ENCODE results near the gene PEX11G.

Gene PEX11G

DNA sequence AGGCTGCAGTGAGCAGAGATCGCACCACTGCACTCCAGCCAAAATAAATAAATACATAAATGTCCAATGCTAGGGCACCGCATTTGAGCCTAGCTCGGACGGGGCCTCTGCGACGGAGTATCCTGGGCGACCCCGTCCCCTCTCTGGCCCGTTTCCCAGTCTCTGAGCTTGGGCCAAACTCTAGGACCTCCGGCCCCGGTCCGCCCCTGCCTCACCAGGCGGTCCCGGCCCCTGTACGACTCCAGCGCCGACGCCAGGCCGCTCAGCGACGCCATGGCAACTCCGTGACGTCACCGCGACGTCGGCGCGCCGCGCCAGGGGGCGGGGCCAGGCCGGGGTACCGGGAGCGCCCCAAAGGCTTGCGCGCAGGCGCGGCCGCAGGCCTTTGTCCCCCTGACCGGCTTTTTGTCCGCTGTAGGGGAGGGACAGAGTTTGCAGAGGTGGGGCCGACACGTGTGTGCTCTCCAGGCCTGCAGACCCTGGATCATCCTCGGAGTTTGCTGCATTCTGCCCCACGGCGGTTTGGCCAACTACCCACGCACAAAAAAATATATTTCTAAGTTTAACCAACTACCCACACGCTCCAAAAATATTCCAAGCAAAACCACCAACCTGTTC lies at the start of gene PEX11G:
Gene PEX11G, minus strand, starts transcription at position 300 of the 618 bp plus-strand sequence. Its CDS starts 25 bp downstream, at position 275.
- peak within 1 kb of the TSS; percentile 91 for H3K27ac Mint-ChIP-seq
- no peaks in the 10 kb centered on the region for H3K36me3 Mint-ChIP-seq (ENCODE audit: low read depth)
- no peaks in the 10 kb centered on the region for H3K27me3 Mint-ChIP-seq
- H3K4me3 Mint-ChIP-seq = peak within 1 kb of the TSS; percentile 78
- DNase-seq = peak; percentile 97
- H3K9me3 Mint-ChIP-seq = no peaks in the 10 kb centered on the region
- H3K4me1 Mint-ChIP-seq (ENCODE audit: low read depth) = peaks cover 28% of the 10 kb centered on the region

DNA sequence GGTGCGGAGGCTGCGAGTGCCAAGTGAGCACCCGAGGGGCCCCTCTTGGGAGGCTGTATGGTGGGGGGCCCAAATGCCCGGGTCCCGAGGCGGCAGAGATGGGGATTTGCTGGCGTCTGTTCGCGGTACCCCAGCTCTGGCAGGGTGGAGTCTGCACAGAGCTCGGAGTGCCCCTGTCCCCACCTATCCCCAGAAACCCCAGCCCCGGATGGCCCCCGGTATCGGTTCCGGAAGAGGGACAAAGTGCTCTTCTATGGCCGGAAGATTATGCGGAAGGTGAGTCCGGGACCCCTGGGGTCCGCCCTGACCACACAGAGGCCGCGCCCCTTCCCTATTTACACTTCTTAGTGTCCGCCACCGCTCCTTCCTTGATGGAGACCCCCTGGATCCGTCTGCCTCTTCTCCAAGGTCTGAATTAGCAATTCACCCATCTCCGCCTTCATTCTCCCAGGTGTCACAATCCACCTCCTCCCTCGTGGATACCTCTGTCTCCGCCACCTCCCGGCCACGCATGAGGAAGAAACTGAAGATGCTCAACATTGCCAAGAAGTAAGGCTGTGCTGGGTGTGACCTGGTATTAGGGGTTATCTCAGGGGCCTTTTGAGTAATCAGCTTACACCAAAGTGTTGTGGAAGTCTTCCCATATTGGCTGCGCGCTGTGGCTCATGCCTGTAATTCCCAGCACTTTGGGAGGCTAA lies 47.3 kb upstream of the PEX11G start:
- DNase-seq = no peak
- H3K27me3 Mint-ChIP-seq = no peaks in the 10 kb centered on the region
- peak overlapping the region; percentile 96 for H3K27ac Mint-ChIP-seq
- H3K4me1 Mint-ChIP-seq (ENCODE audit: low read depth) = peaks cover 30% of the 10 kb centered on the region
- H3K36me3 Mint-ChIP-seq (ENCODE audit: low read depth) = peaks cover 56% of the 10 kb centered on the region
- H3K9me3 Mint-ChIP-seq = no peaks in the 10 kb centered on the region
- peak overlapping the region; percentile 95 for H3K4me3 Mint-ChIP-seq

DNA sequence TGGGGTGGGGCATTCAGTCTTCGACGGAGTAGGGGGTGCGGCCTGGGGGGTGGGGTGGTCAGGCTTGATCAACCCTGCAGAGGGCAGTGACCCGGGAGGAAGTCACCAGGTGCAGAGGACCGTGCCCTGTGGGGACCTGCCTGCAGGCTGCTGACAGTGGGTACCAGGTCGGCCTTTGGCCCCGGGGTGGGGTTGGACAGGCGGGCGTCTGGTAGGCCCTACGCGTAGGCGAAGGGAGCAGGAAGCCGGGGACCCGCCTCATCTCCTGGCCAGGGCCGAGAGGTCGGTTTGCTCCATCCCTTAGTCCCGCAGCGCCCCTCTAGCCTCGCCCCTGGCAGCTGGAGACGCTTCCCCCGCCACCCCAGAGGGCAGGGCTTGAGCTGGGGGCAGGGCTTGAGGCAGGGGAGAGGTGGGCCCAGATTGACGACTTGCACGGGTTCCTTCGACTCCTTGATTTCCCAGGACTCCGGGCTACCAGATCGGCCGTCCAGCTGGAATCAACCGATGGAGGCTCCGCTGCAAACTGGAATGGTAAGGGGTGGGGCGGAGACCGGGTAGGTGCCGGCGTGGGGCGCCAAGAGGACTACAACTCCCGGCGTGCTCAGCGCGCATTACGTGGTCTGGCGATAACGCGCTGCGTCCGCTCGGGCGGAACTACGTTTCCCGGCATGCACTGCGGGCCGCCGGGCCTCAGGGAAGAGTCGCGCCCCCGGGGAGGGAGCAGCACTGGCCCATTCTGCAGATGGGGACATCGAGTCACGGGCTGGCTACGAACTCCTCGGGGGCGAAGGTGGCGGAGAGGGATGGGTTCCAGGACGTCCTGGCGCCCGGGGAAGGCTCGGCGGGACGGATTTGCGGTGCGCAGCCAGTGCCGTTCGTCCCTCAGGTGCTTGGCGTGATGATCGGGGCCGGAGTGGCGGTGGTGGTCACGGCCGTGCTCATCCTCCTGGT lies 46.5 kb upstream of the PEX11G start, which contains the start of gene PNPLA6:
Gene PNPLA6, plus strand, starts transcription at position 671 of the 951 bp plus-strand sequence. Its CDS starts 72 bp downstream, at position 743.
- Mint-ChIP-seq H3K4me3 (peak within 1 kb of the TSS; percentile 95), H3K27ac (peak within 1 kb of the TSS; percentile 96), H3K9me3 (no peaks in the 10 kb centered on the region), H3K4me1 (ENCODE audit: low read depth) (peaks cover 28% of the 10 kb centered on the region), H3K36me3 (ENCODE audit: low read depth) (peaks cover 53% of the 10 kb centered on the region), H3K27me3 (no peaks in the 10 kb centered on the region)
- DNase-seq = peak; percentile 97

DNA sequence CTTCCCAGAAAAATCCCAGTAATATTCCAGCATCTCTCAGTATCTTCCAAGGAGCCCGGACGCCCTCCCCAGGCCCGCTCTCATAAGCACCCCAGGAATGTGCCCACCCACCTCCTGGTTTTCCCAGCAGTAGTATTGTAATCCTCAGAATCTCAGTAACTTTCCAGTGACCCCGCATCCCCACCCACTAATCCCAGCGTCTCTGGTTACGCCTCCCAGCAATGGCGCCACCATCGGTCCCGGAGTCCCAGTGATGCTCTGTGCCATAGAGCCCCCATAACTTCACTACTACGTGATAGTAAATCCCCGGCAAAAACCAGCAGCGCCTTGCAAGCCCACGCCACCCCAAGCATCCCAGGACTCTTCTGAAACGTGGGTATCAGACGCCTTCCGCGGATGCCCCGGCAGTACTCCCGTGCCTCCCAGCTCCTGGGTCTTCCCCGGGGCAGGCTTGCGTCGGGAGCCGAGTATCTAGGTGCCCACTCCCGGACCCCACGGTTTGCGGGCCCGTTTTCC lies 45.8 kb upstream of the PEX11G start:
- H3K4me3 Mint-ChIP-seq = peak overlapping the region; percentile 95
- peaks cover 53% of the 10 kb centered on the region for H3K36me3 Mint-ChIP-seq (ENCODE audit: low read depth)
- DNase-seq = no peak
- no peaks in the 10 kb centered on the region for H3K27me3 Mint-ChIP-seq
- no peaks in the 10 kb centered on the region for H3K9me3 Mint-ChIP-seq
- peaks cover 28% of the 10 kb centered on the region for H3K4me1 Mint-ChIP-seq (ENCODE audit: low read depth)
- H3K27ac Mint-ChIP-seq = peak overlapping the region; percentile 96

- Mint-ChIP-seq H3K9me3 (no peaks in the 10 kb centered on the region), H3K27ac (peak overlapping the region; percentile 96), H3K4me3 (peak overlapping the region; percentile 95), H3K36me3 (ENCODE audit: low read depth) (peaks cover 55% of the 10 kb centered on the region), H3K4me1 (ENCODE audit: low read depth) (peaks cover 28% of the 10 kb centered on the region), H3K27me3 (no peaks in the 10 kb centered on the region)
- DNase-seq = peak; percentile 86
Measured at GRCh38 chr19:7533925-7534480, 45.2 kb upstream of the PEX11G start.

DNA sequence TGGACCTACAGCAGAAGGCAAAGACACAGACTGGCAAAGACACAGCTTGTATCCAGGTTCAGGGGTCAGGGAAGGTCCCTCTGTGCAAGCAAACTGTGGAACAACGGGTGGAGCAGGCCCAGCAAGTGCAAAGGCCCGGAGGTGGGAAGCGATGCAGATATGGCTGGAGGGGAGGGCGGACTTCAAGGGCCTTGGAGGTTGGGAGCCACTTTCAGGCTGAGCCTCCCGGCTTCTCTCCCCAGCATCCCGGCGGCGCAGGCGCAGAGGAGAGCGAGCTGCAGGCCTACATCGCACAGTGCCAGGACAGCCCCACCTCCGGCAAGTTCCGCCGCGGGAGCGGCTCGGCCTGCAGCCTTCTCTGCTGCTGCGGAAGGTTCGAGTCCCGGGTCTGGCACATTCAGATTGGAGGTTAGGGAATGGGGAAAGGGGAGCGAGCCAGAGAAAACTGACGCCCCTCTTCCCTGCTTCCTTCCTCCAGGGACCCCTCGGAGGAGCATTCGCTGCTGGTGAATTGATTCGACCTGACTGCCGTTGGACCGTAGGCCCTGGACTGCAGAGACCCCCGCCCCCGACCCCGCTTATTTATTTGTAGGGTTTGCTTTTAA lies 44.5 kb upstream of the PEX11G start:
- DNase-seq = peak; percentile 37
- peaks cover 55% of the 10 kb centered on the region for H3K36me3 Mint-ChIP-seq (ENCODE audit: low read depth)
- H3K9me3 Mint-ChIP-seq = no peaks in the 10 kb centered on the region
- peaks cover 28% of the 10 kb centered on the region for H3K4me1 Mint-ChIP-seq (ENCODE audit: low read depth)
- H3K27me3 Mint-ChIP-seq = no peaks in the 10 kb centered on the region
- peak overlapping the region; percentile 83 for H3K27ac Mint-ChIP-seq
- peak overlapping the region; percentile 95 for H3K4me3 Mint-ChIP-seq

GRCh38 chr19:7529610-7530490 lies 41.0 kb upstream of the PEX11G start:
- no peak for DNase-seq
- H3K9me3 Mint-ChIP-seq = no peaks in the 10 kb centered on the region

DNA sequence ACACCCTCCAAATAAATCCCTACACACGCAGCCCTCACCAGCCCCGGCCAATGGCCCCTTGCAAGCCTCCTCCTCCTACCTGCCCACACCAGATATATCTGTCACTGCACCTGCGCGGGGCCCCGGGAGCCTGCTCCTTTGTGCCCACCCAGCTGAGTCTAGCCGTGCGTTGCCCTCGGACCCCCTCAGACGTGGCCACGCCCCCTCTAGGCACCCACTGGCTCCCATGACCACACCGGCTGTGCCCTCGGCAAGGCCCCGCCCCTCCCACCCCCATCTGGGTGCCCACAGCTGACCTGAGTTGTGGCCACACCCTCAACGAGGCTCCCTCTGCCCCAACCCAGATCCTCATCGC lies 40.4 kb upstream of the PEX11G start:
- H3K27ac Mint-ChIP-seq = no peak overlapping the region
- DNase-seq = no peak
- peaks cover 12% of the 10 kb centered on the region for H3K4me1 Mint-ChIP-seq (ENCODE audit: low read depth)
- no peaks in the 10 kb centered on the region for H3K9me3 Mint-ChIP-seq
- peaks cover 60% of the 10 kb centered on the region for H3K36me3 Mint-ChIP-seq (ENCODE audit: low read depth)
- H3K4me3 Mint-ChIP-seq = no peak overlapping the region
- no peaks in the 10 kb centered on the region for H3K27me3 Mint-ChIP-seq

More at GRCh38 chr19:7529610-7530490, 41.0 kb upstream of the PEX11G start:
- H3K27me3 Mint-ChIP-seq = no peaks in the 10 kb centered on the region
- no peak overlapping the region for H3K4me3 Mint-ChIP-seq
- peaks cover 61% of the 10 kb centered on the region for H3K36me3 Mint-ChIP-seq (ENCODE audit: low read depth)
- no peak overlapping the region for H3K27ac Mint-ChIP-seq
- peaks cover 16% of the 10 kb centered on the region for H3K4me1 Mint-ChIP-seq (ENCODE audit: low read depth)

DNA sequence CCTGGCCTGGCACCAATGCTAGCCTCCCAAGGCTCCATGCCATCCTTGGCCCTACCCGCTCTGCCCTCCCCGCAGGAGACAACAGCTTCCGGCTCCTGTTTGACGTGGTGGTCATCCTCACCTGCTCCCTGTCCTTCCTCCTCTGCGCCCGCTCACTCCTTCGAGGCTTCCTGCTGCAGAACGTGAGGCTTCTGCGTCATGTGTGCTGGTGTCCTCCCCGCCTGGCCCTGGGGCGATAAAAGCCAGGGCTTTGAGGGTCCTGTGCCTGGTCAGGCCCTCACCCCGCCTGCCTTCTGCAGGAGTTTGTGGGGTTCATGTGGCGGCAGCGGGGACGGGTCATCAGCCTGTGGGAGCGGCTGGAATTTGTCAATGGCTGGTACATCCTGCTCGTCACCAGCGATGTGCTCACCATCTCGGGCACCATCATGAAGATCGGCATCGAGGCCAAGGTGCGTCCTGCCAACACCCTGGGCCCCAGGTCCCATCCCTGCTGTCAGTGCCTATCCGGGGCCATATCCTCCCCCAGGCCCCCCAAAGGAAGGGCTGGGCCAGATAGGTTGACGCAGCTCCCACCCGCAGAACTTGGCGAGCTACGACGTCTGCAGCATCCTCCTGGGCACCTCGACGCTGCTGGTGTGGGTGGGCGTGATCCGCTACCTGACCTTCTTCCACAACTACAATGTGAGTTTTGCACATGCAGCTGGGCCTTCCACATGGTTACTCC lies 39.8 kb upstream of the PEX11G start:
- H3K27ac Mint-ChIP-seq = no peak overlapping the region
- H3K4me3 Mint-ChIP-seq = no peak overlapping the region
- no peaks in the 10 kb centered on the region for H3K9me3 Mint-ChIP-seq
- H3K4me1 Mint-ChIP-seq (ENCODE audit: low read depth) = peaks cover 9% of the 10 kb centered on the region
- H3K27me3 Mint-ChIP-seq = no peaks in the 10 kb centered on the region
- DNase-seq = no peak
- peaks cover 59% of the 10 kb centered on the region for H3K36me3 Mint-ChIP-seq (ENCODE audit: low read depth)

DNA sequence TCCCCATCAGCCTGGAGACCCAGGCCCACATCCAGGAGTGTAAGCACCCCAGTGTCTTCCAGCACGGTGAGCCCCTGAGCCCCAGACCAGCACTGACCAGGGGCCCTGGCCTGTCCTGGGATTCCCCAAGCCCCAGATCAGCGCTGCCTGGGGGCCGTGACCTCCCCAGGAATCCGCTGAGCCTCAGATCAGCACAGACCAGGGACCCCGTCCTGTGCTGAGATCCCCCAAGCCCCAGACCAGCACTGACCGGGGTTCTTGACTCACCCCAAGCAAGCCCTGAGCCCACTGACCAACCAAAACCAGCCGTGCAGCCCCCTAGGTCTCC lies 39.3 kb upstream of the PEX11G start:
- no peak for DNase-seq
- Mint-ChIP-seq H3K36me3 (ENCODE audit: low read depth) (peaks cover 59% of the 10 kb centered on the region), H3K27me3 (no peaks in the 10 kb centered on the region), H3K4me3 (no peak overlapping the region), H3K27ac (no peak overlapping the region), H3K4me1 (ENCODE audit: low read depth) (peaks cover 8% of the 10 kb centered on the region), H3K9me3 (no peaks in the 10 kb centered on the region)

DNA sequence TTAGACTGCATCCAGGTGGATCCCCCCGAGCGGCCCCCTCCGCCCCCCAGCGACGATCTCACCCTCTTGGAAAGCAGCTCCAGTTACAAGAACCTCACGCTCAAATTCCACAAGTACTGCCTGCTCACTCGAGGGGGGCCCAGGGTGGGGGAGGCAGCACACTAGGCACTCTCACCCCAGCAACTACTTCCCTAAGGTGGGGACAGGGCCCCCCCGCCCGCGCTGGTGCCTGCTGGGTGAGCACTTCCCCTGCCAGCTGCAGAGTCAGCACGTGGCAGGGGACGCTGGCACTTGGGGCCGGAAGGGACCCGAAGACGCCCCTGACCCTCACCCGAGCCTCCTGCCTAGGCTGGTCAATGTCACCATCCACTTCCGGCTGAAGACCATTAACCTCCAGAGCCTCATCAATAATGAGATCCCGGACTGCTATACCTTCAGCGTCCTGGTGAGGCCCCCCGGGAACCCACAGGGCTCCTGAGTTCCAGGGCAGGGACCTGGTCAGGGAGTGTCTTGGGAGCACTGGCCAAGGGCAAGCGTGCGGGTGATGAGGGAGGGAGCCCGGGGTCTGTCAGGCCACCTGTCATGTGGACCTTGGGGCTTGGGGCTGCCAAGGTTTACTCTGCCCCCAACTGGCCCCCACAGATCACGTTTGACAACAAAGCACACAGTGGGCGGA lies 38.8 kb upstream of the PEX11G start:
- H3K27ac Mint-ChIP-seq = no peak overlapping the region
- H3K4me3 Mint-ChIP-seq = no peak overlapping the region
- H3K9me3 Mint-ChIP-seq = no peaks in the 10 kb centered on the region
- H3K36me3 Mint-ChIP-seq (ENCODE audit: low read depth) = peaks cover 56% of the 10 kb centered on the region
- H3K4me1 Mint-ChIP-seq (ENCODE audit: low read depth) = peaks cover 5% of the 10 kb centered on the region
- no peak for DNase-seq
- H3K27me3 Mint-ChIP-seq = no peaks in the 10 kb centered on the region
